Measurements from ENCODE around the gene ST6GALNAC6. TPM values are rescaled to one million over a fixed set of nuclear protein-coding genes. Genes with fewer than 3 reads are reported as not detected.

ST6GALNAC6 gene
- total and polyA plus RNA-seq, 2 of the 4 experiments (the other 2 are of a cell fraction) = 35.7 to 48.6 TPM

- TF ChIP-seq CHD1 (IDR thresholded peaks at IDR 0.05; ENCODE audit: low read depth, low read length) = no peak
- no peak for TF ChIP-seq POLR2A (IDR thresholded peaks at IDR 0.05; ENCODE audit: low read depth, low read length)
Measured at GRCh38 chr9:127919253-127919815, 19.9 kb upstream of the ST6GALNAC6 start (continued).

- no peak overlapping the region for H3K4me2 ChIP-seq (ENCODE audit: low read depth, low read length)
- H2BK5ac ChIP-seq (ENCODE audit: low read depth, low read length, poor library complexity, severe bottlenecking) = peak overlapping the region; percentile 58
- H3K27me3 ChIP-seq (ENCODE audit: control insufficient read depth, insufficient read depth, low read length) = no peaks in the 10 kb centered on the region
- TF ChIP-seq ELK1 (IDR thresholded peaks at IDR 0.05; ENCODE audit: borderline replicate concordance, low read depth, low read length) (no peak), MAZ (IDR thresholded peaks at IDR 0.05; ENCODE audit: borderline replicate concordance, low read depth, low read length) (no peak), MAFK (IDR thresholded peaks at IDR 0.05; ENCODE audit: low read depth, low read length) (no peak), BHLHE40 (IDR thresholded peaks at IDR 0.05; ENCODE audit: low read depth, low read length) (no peak), CTCF (conservative IDR thresholded peaks at IDR 0.05; ENCODE audit: low read depth, low read length) (peak; percentile 8; the same call in 1 of the 2 replicates)
- peak overlapping the region; percentile 82 for H2AFZ ChIP-seq (replicated peaks; ENCODE audit: low read length, poor library complexity)
- H3K9me1 ChIP-seq (ENCODE audit: insufficient read depth, low read length) = peaks cover 17% of the 10 kb centered on the region
- intact Hi-C loops (cut with micrococcal nuclease) (loop anchor here (5.0 to 10.0 kb wide), 3 partner anchors 81 to 304 kb away; partner anchors contain the start of genes FPGS and STXBP1), dilution Hi-C loops (cut with HindIII; ENCODE audit: low sequenced_read_pairs, unreplicated experiment) (no loop called here), in situ Hi-C loops (cut with MboI; ENCODE audit: low sequenced_read_pairs) (no loop called here)
- H3K23ac ChIP-seq (ENCODE audit: low read depth, low read length) = peak overlapping the region; percentile 56
- H4K5ac ChIP-seq (ENCODE audit: low read depth, low read length) = peak overlapping the region; percentile 36; the same call in 1 of the 2 replicates
- peak overlapping the region; percentile 87 for H2AK5ac ChIP-seq (ENCODE audit: low read depth, low read length)
- H3K79me1 ChIP-seq (ENCODE audit: low read depth in 1 of 2, low read length in 2 of 2) = peaks cover 4 to 34% of the 10 kb centered on the region in 2 experiments
- H3K4me1 ChIP-seq (ENCODE audit: control insufficient read depth, insufficient read depth, low read length) = peaks cover 30% of the 10 kb centered on the region
- H3K56ac ChIP-seq (ENCODE audit: extremely low read depth, insufficient read depth, low read length) = no peak overlapping the region; the same call in 1 of the 2 replicates
- H3K27ac ChIP-seq (ENCODE audit: insufficient read depth, low read length) = peak overlapping the region; percentile 49
- DNase-seq (no peak), ATAC-seq (ENCODE audit: low read depth) (no peak)
- H2AK9ac ChIP-seq (replicated peaks; ENCODE audit: low read depth, low read length, poor library complexity) = peak overlapping the region; percentile 96
- no peak overlapping the region for H3K4me3 ChIP-seq (ENCODE audit: insufficient read depth, low read depth, low read length)
- H4K20me1 ChIP-seq (ENCODE audit: insufficient read depth, low read length) = peaks cover 8% of the 10 kb centered on the region
- H4K8ac ChIP-seq (ENCODE audit: low read depth in 2 of 2, low read length in 2 of 2) = peak overlapping the region; percentile 52 to 72
- CTCF ChIA-PET = interaction anchor here (1.4 kb wide), 1 partner anchor 184 kb away, joined by 6 read pairs; the partner anchor contains the start of gene TOR2A
- peaks cover 5% of the 10 kb centered on the region; the same call in 1 of the 2 replicates for H3K36me3 ChIP-seq (ENCODE audit: control insufficient read depth, insufficient read depth, low read length)
- H3K4ac ChIP-seq (ENCODE audit: low read depth, low read length) = peak overlapping the region; percentile 71
- H3K14ac ChIP-seq (replicated peaks; ENCODE audit: low read depth, low read length) = peak overlapping the region; percentile 62
- no peak overlapping the region for H3K9ac ChIP-seq (ENCODE audit: low read depth, low read length)
- WGBS, 2 experiments (ENCODE audit: extremely low coverage in 2 of 2, insufficient read length in 1 of 2) = 100% methylated on average over 3 of the region's 8 CpGs; no CpG with 5 or more reads in 1 of the 2 experiments
- no peaks in the 10 kb centered on the region for H3K9me3 ChIP-seq (ENCODE audit: control insufficient read depth, insufficient read depth, low read length)
- peak overlapping the region; percentile 83 for H4K91ac ChIP-seq (ENCODE audit: insufficient read depth, low read depth, low read length)
- peak overlapping the region; percentile 78 for H2BK15ac ChIP-seq (ENCODE audit: low read depth, low read length)
- H3K18ac ChIP-seq (ENCODE audit: low read depth, low read length) = 0 out of 2 replicates have a peak overlapping the region, but pooled peaks have one; percentile 7
- H2BK20ac ChIP-seq (ENCODE audit: low read depth, low read length) = peak overlapping the region; percentile 98
- POLR2A ChIA-PET (ENCODE audit: unreplicated experiment) = no interaction called here
- H2BK120ac ChIP-seq (ENCODE audit: low read depth, low read length) = peak overlapping the region; percentile 52
- no TSS peak for BruUV-seq (replicated peaks)
Measured at GRCh38 chr9:127918183-127919107, 19.0 kb upstream of the ST6GALNAC6 start.

Data from IMR-90 (cell line).